Esophagus muscularis mucosa (tissue), 4 donors: ENCODE data around the gene SMARCA1. TPM values are rescaled to one million over a fixed set of nuclear protein-coding genes. Genes with fewer than 3 reads are reported as not detected.

ENCODE experiments used
- DNase-seq: peaks from one replicate; pipeline ENCODE4 v3.0.0-alpha.2; 2017; ENCODE audit errors: extremely low spot score
- H3K27ac ChIP-seq, 4 donors: fragments of 200-600 bp; sonication (generic); replicated peaks in 1 of 4; 1 replicate in 3 of 4; 2 replicates in 1 of 4; pipeline ENCODE4 v1.5.1; 2016 to 2019; ENCODE audit warnings: mild to moderate bottlenecking in 1 of 4
- H3K27me3 ChIP-seq, 4 donors: fragments of 200-600 bp; sonication (generic); one replicate each; pipeline versions ENCODE4 v1.5.1 to v1.6.0; 2016 to 2019
- H3K36me3 ChIP-seq, 4 donors: fragments of 200-600 bp; sonication (generic); one replicate each; pipeline ENCODE4 v1.5.1; 2016 to 2019
- H3K4me1 ChIP-seq, 4 donors: fragments of 200-600 bp; sonication (generic); one replicate each; pipeline ENCODE4 v1.5.1; 2016 to 2019
- H3K4me3 ChIP-seq, 4 donors: fragments of 200-600 bp; sonication (generic); 1 replicate in 2 of 4; 2 replicates in 2 of 4; pipeline ENCODE4 v1.5.1; 2016 to 2019; ENCODE audit warnings: mild to moderate bottlenecking in 4 of 4, moderate library complexity in 1 of 4
- H3K9me3 ChIP-seq, 4 donors: fragments of 200-600 bp; sonication (generic); 1 replicate in 3 of 4; 2 replicates in 1 of 4; pipeline ENCODE4 v1.5.1; 2016 to 2019
- EP300 ChIP-seq: sonication (generic); formaldehyde crosslinking; IDR thresholded peaks from one replicate; pipeline ENCODE4 v1.6.1; 2017; ENCODE audit warnings: antibody characterized with exemption
- POLR2A ChIP-seq: fragments of 450-650 bp; IDR thresholded peaks from one replicate; pipeline ENCODE4 v1.6.1; 2017; ENCODE audit warnings: antibody characterized with exemption, moderate library complexity, mild to moderate bottlenecking, low read depth
- POLR2AphosphoS5 ChIP-seq, 2 donors: sonication (generic); formaldehyde crosslinking; IDR thresholded peaks; one replicate each; pipeline ENCODE4 v1.6.1; 2017; ENCODE audit warnings: antibody characterized with exemption in 2 of 2
- WGBS: methylation state at CpG from one replicate; pipeline ENCODE4 v1.1.5; 2018; 5-methylcytosine and 5-hydroxymethylcytosine counted together
- intact Hi-C: fragments of 100-400 bp; cut with DNase I; formaldehyde crosslinking; loops from one replicate; pipeline ENCODE4 v1.15.1; 2023
- total RNA-seq, 4 donors: library from RNA; depleted of rRNA; stranded (reverse); fragments of >200 nt; gene quantifications; one replicate each; pipeline versions ENCODE4 v1.1.0 to v1.2.1, GENCODE V29; 2016
- TF ChIP-seq, protein P1 (sequence below), 3 experiments: fragments of 200-600 bp in 2 of 3; fragments of 450-650 bp in 1 of 3; sonication (generic) in 2 of 3; IDR thresholded peaks; one replicate each; pipeline ENCODE4 v1.5.1; 2017 to 2019; ENCODE audit warnings: antibody characterized with exemption in 3 of 3, mild to moderate bottlenecking in 2 of 3, moderate library complexity in 1 of 3

The SMARCA1 gene
- total RNA-seq, 4 donors from 2014 or later, result 52.2 to 60.6 (median 55.7) TPM

DNA sequence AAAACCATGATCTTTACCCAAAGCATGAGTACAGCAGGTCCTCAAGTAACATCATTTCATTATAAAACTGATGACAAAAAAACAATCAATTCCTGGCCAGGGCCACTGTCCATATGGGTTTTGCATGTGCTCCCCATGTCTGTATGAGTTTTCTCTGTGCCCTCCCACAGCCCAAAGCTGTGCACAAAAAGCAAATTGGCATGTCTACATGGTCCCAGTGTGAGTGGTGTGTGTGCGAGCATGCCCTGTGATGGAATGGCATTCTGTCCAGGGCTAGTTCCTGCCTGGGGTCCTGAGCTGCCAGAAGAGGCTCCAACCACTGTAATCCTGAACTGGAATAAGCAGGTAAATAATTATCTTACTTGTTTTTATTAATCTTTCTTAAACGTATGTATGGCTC, 28.4 kb downstream of the SMARCA1 start:
- WGBS, result 71% methylated on average over 2 of the region's 2 CpGs
- Histone ChIP-seq H3K9me3 (no peaks in the 10 kb centered on the region), H3K4me3 (no peak overlapping the region), H3K27me3 (no peaks in the 10 kb centered on the region), H3K36me3 (peaks cover 0 to 60% (median 16%) of the 10 kb centered on the region in 4 donors), H3K4me1 (peaks cover 0 to 12% (median 0%) of the 10 kb centered on the region in 4 donors), H3K27ac (no peak overlapping the region)
- no peak for DNase-seq
- no peak for TF ChIP-seq POLR2AphosphoS5 (IDR thresholded peaks at IDR 0.05)
- TF ChIP-seq, protein P1, sequence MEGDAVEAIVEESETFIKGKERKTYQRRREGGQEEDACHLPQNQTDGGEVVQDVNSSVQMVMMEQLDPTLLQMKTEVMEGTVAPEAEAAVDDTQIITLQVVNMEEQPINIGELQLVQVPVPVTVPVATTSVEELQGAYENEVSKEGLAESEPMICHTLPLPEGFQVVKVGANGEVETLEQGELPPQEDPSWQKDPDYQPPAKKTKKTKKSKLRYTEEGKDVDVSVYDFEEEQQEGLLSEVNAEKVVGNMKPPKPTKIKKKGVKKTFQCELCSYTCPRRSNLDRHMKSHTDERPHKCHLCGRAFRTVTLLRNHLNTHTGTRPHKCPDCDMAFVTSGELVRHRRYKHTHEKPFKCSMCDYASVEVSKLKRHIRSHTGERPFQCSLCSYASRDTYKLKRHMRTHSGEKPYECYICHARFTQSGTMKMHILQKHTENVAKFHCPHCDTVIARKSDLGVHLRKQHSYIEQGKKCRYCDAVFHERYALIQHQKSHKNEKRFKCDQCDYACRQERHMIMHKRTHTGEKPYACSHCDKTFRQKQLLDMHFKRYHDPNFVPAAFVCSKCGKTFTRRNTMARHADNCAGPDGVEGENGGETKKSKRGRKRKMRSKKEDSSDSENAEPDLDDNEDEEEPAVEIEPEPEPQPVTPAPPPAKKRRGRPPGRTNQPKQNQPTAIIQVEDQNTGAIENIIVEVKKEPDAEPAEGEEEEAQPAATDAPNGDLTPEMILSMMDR (IDR thresholded peaks at IDR 0.05), result no peak
- no peak for TF ChIP-seq EP300
- no peak for TF ChIP-seq POLR2A
- intact Hi-C loops, result no loop called here

GRCh38 chrX:129493643-129494042, 29.6 kb downstream of the SMARCA1 start:
- Histone ChIP-seq H3K36me3 (peaks cover 0 to 56% (median 13%) of the 10 kb centered on the region in 4 donors), H3K4me3 (no peak overlapping the region), H3K27me3 (no peaks in the 10 kb centered on the region), H3K27ac (no peak overlapping the region), H3K9me3 (no peaks in the 10 kb centered on the region), H3K4me1 (peaks cover 0 to 13% (median 0%) of the 10 kb centered on the region in 4 donors)
- intact Hi-C loops, result no loop called here
- WGBS, result 52% methylated on average over 4 of the region's 4 CpGs
- DNase-seq, result no peak
- TF ChIP-seq POLR2A, result no peak
- TF ChIP-seq, protein P1 (IDR thresholded peaks at IDR 0.05), result no peak

GRCh38 chrX:129490330-129490729, 33.0 kb downstream of the SMARCA1 start:
- peak overlapping the region in 1 of 4 donors; percentile 38 for H3K27ac ChIP-seq
- intact Hi-C loops, result no loop called here
- WGBS, result 50% methylated on average over 2 of the region's 2 CpGs
- no peak overlapping the region for H3K4me3 ChIP-seq
- DNase-seq, result no peak
- H3K9me3 ChIP-seq, result no peaks in the 10 kb centered on the region
- H3K27me3 ChIP-seq, result no peaks in the 10 kb centered on the region
- H3K4me1 ChIP-seq, result peaks cover 0 to 13% (median 0%) of the 10 kb centered on the region in 4 donors
- no peak for TF ChIP-seq EP300
- TF ChIP-seq POLR2A, result no peak
- TF ChIP-seq POLR2AphosphoS5 (IDR thresholded peaks at IDR 0.05), result no peak
- TF ChIP-seq, protein P1 (IDR thresholded peaks at IDR 0.05), result no peak
- peaks cover 0 to 61% (median 8%) of the 10 kb centered on the region in 4 donors for H3K36me3 ChIP-seq

DNA sequence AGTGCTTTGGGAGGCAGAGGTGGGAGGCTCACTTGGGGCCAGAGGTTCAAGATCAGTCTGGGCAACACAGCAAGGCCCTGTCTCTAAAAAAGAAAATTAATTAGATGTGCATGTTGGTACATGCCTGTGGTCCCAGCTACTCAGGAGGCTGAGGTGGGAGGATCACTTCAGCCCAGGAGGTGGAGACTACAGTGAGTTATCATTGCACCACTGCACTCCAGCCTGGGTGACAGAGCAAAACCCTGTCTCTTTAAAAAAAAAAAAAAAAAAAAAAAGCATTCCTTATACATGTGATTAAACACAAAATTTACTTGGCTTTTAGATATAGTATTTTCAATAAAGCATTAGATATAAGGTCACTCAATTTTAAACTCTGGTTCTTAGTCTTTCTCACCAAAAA, 34.9 kb downstream of the SMARCA1 start:
- peaks cover 0 to 48% (median 4%) of the 10 kb centered on the region in 4 donors for H3K36me3 ChIP-seq
- TF ChIP-seq POLR2A (no peak), EP300 (no peak)
- TF ChIP-seq, protein P1 (IDR thresholded peaks at IDR 0.05), result no peak
- intact Hi-C loops, result no loop called here
- peaks cover 0 to 16% (median 0%) of the 10 kb centered on the region in 4 donors for H3K4me1 ChIP-seq
- no peak overlapping the region for H3K27ac ChIP-seq
- no peaks in the 10 kb centered on the region for H3K27me3 ChIP-seq
- no peak for DNase-seq
- no peaks in the 10 kb centered on the region for H3K9me3 ChIP-seq
- no peak overlapping the region for H3K4me3 ChIP-seq

DNA sequence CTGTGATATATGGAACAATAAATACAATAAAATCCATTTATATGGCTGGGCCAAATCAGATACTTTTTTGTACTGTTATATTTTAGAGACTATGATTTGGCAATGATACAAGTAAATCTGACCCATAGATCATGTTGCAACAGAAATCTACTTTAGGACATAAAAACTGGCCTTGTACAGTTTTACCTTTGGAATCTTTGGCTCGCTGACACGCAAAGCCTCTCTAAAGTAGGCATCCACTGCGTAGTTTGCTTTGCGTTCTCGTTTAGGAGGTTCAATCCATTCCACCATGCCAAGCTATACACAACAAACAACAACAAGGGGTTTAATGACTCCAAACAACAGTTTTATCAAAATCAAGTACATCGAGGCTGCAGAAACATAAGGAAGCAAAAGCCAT, 42.4 kb downstream of the SMARCA1 start:
- no peaks in the 10 kb centered on the region for H3K9me3 ChIP-seq
- no peak overlapping the region for H3K4me3 ChIP-seq
- intact Hi-C loops, result no loop called here
- peaks cover 0 to 18% (median 6%) of the 10 kb centered on the region in 4 donors for H3K4me1 ChIP-seq
- no peaks in the 10 kb centered on the region for H3K27me3 ChIP-seq
- DNase-seq, result no peak
- H3K36me3 ChIP-seq, result peaks cover 0 to 31% (median 3%) of the 10 kb centered on the region in 4 donors
- TF ChIP-seq, protein P1 (IDR thresholded peaks at IDR 0.05), result no peak
- TF ChIP-seq POLR2A (no peak), EP300 (no peak), POLR2AphosphoS5 (IDR thresholded peaks at IDR 0.05) (no peak)
- H3K27ac ChIP-seq, result no peak overlapping the region
- WGBS, result 94% methylated on average over 6 of the region's 6 CpGs
